Limb (tissue), 2 donors: ENCODE data around the gene CELF4.

ENCODE experiments used
- DNase-seq, 2 donors: peaks; one replicate each; pipeline ENCODE4 v3.0.0-alpha.2; 2016; ENCODE audit errors: extremely low spot score in 2 of 2

Gene CELF4

GRCh38 chr18:37242091-37242490 is 323.5 kb downstream of the CELF4 start:
- no peak for DNase-seq

- DNase-seq, result no peak
These were observed 327.1 kb downstream of the CELF4 start for GRCh38 chr18:37238282-37239108.

GRCh38 chr18:37235583-37235982 is 330.0 kb downstream of the CELF4 start:
- no peak for DNase-seq

- no peak for DNase-seq
These were observed 334.3 kb downstream of the CELF4 start for GRCh38 chr18:37231251-37231650.

- no peak for DNase-seq
These were observed 334.8 kb downstream of the CELF4 start for GRCh38 chr18:37230768-37231167.

GRCh38 chr18:37225279-37225678 is 340.3 kb downstream of the CELF4 start:
- no peak for DNase-seq

GRCh38 chr18:37222999-37223378 is 342.6 kb downstream of the CELF4 start:
- no peak for DNase-seq

GRCh38 chr18:37222354-37222998 is 343.1 kb downstream of the CELF4 start:
- no peak for DNase-seq

- DNase-seq, result no peak
These were observed 346.3 kb downstream of the CELF4 start for GRCh38 chr18:37219257-37219656.

GRCh38 chr18:37218022-37218590 is 347.5 kb downstream of the CELF4 start:
- DNase-seq, result no peak

- DNase-seq, result no peak
These were observed 354.8 kb downstream of the CELF4 start for GRCh38 chr18:37210781-37211180.

- no peak for DNase-seq
These were observed 358.3 kb downstream of the CELF4 start for GRCh38 chr18:37207343-37207742.

- DNase-seq, result no peak
These were observed 365.9 kb downstream of the CELF4 start for GRCh38 chr18:37199741-37200140.
